Cardiac septum (tissue), 1 donor: ENCODE results near the gene HOXD13. TPM values are rescaled to one million over a fixed set of nuclear protein-coding genes. Genes with fewer than 3 reads are reported as not detected.

Experiments used
- DNase-seq: peaks from one replicate; pipeline ENCODE4 v3.0.0-alpha.2; 2020; ENCODE audit warnings: low spot score
- intact Hi-C: fragments of 100-400 bp; cut with DNase I; formaldehyde crosslinking; loops from one replicate; pipeline ENCODE4 v1.14.0; 2022
- total RNA-seq: library from RNA; stranded (reverse); fragmentation: NEBNext Ultra II Directional; extraction: Animal tissue kit (Norgen Biotek cat#: 25700); gene quantifications from one replicate; pipeline ENCODE4 v1.2.1, GENCODE V29; 2021
- donor health status: DM: no; HTN: no; CAD: no.

The HOXD13 gene
- total RNA-seq, 1 donor from 2014 or later, result not detected

DNA sequence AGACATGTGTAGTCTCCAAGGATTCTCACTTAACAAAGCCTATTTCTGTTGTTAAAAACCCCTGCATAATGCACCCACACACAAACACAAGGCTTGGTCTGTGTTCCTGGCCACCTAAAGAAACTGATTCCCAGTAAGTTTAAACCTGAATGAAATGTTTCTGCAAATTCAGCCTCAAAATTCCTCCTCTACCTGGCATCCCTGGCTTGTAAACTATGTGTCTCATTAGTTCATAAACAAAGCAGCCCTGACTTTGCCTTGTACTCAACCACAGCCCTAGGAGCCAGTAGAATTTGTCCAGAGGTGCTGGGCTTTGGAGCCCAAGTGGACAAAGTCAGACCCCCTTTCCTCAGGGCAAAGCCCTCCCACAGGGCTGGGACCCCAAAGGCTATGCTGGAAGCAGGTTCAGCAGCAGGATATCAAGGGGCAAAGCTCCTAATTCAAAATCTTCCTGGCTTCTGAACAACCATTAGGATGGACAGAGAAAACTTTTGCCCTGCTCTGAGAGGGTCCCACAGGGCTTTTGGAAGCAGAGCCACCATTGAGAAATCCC is 2.6 kb upstream of the HOXD13 start:
- peak; percentile 50 for DNase-seq
- intact Hi-C loops, result loop anchor here (5.0 kb wide), 3 partner anchors 403 to 778 kb away; no protein-coding TSS in a partner anchor

DNA sequence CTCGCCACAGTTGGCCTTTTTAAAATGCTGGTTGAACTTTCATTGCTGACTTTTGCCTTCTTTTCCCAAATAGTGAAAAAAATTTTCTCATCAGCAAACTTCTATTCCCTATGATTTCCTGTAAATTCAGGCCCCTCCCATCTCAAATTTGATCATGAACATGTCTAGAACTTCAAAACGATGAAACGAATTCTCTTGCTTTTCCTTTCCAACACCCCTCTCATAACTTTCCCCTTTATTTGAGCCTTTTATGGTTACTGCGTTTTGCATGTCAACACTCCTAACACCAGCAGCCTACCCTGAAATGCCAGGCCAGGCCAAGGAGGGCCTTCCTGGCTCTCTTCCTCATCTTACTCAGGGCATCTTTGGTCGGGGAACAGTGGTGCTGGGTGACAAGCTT is 1.7 kb upstream of the HOXD13 start:
- intact Hi-C loops, result no loop called here
- DNase-seq, result peak; percentile 69

DNA sequence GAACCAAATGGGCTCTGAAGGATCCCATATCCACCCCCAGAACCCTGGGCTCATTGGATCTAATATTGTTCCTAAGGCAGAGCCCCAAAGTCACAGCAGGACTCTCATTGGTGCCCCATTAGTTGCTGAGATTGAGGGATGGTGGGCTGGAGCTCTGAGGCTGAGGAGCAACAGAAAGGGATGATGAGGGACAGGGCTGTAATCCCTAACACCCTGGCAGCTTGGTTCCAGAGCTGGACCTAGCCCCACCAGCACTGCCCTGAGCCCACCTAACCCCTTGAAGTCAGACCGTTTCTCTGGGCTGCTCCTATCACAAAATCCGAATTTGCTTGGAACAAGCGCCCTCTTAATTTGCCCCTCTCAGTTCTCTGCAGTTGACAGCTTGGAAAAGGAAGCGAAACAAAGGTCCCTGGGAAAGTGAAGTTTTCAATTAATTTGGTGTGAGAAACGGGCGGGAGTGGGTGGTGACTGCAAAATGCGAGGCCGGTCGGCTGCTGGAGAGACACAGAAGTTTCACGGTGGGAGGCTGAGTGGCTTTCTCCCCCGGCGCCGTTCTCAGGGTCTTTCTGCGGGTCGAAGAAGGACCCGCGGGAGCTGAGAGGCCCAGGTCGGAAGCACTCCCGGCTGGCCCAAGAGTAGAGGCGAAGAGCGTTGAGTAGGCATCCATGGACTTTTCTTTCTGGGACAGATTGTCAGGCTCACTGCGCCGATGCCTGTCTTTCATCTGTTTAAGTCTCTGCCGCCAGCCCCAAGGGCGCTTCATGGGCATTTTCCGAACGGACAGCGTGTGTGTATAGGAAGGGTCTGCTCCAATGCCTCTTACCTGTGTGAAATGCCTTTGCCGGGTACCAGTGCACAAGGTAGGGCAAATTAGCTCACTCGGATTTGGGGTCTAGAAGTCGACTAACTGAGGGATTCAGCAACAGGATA is 927 bp upstream of the HOXD13 start:
- DNase-seq, result peak; percentile 39
- intact Hi-C loops, result no loop called here

DNA sequence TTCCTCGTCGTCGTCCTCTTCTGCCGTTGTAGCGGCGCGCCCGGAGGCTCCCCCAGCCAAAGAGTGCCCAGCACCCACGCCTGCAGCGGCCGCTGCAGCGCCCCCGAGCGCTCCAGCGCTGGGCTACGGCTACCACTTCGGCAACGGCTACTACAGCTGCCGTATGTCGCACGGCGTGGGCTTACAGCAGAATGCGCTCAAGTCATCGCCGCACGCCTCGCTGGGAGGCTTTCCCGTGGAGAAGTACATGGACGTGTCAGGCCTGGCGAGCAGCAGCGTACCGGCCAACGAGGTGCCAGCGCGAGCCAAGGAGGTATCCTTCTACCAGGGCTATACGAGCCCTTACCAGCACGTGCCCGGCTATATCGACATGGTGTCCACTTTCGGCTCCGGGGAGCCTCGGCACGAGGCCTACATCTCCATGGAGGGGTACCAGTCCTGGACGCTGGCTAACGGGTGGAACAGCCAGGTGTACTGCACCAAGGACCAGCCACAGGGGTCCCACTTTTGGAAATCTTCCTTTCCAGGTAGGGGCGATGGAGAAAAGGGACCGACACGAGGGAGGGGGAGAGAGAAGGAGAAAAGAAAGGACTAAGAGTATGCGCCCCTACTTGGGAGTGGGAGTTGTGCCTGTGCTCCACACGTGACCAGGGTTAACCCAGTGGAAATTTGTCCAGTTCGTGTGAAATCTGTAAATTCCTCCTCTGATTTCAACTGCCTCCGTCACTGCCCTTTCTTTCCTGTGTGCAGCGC is 800 bp downstream of the HOXD13 start:
- peak; percentile 53 for DNase-seq
- intact Hi-C loops, result no loop called here

DNA sequence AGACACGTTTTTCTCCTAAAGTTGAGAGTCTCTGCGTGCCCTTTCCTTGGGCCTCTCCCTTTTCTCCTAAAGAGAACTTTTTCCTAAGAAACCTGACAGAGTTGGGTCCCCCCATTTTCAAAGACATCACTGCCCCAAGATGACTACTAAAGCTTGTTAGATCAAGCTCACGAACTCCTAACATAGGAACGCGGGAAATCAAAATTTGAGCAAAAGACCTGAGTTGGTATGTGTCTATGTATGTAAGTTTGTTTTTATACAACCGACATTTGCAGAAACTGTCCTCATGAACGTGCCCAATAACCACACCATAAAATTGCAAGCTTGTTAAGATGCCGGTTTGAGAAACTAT is 1.4 kb downstream of the HOXD13 start:
- intact Hi-C loops, result no loop called here

DNA sequence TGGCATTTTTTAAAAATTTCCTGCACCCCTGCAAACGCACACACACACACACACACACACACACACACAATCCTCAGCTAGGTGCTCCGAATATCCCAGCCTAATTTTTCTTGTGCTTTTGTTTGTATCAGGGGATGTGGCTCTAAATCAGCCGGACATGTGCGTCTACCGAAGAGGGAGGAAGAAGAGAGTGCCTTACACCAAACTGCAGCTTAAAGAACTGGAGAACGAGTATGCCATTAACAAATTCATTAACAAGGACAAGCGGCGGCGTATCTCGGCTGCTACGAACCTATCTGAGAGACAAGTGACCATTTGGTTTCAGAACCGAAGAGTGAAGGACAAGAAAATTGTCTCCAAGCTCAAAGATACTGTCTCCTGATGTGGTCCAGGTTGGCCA is 1.8 kb downstream of the HOXD13 start:
- DNase-seq, result no peak
- intact Hi-C loops, result no loop called here

More for the DNA sequence above, 1.4 kb downstream of the HOXD13 start:
- no peak for DNase-seq

DNA sequence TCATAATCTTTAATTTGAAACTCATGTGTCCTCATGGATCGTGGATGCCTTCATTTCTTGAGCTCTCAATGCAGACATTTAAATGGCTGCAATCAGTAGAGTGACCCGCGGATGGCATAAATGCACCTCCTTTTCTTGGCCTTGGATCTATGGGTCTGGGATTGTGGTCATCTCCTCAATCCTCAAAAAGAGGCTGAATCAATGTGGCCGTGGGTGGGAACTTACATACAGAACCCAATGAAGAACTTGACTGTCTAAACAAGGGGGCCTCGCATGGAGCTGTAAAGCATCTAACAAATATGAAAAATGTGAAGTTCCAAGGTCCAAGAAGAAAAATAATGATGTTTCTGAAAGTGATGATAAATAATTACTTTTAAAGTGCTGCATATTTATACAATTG is 2.9 kb downstream of the HOXD13 start:
- no peak for DNase-seq
- intact Hi-C loops, result loop anchor here (5.0 kb wide), 1 partner anchor 843 kb away; no protein-coding TSS in a partner anchor

DNA sequence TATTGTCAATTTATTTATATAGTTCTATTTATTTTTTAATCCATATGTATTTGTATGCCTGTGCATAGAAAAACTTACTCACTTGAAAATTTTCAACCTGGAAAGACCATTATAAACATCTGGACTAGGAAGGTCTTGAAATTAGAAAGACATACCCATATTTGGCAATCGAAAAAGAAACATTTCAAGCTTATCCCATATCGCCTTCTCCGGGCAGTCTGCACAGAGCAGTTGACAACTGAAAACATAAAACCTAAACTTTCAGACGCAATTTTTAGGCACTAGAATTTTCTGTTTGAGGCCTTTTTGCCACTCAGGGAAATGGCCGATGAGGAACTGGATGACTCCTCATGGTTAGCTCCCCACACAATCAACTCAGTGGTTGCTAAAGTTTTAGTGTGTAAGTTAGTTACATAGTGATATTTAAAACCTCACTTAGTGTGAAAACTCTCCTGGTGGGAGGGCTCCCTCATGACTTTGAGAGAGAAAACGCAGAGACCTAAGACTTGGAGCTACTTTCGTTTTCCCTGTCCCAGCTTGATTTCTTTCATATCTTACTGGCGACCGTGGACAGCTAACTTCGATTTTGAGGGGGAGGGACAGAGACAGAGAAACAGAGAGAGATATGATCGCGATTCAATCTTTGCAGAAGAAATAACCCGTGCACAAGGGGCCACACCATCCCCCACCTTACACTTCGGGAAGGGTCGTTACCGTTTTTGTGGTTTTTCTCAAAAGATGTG is 3.9 kb downstream of the HOXD13 start:
- DNase-seq, result no peak
- intact Hi-C loops, result loop anchor here (5.0 kb wide), 1 partner anchor 844 kb away; no protein-coding TSS in a partner anchor

DNA sequence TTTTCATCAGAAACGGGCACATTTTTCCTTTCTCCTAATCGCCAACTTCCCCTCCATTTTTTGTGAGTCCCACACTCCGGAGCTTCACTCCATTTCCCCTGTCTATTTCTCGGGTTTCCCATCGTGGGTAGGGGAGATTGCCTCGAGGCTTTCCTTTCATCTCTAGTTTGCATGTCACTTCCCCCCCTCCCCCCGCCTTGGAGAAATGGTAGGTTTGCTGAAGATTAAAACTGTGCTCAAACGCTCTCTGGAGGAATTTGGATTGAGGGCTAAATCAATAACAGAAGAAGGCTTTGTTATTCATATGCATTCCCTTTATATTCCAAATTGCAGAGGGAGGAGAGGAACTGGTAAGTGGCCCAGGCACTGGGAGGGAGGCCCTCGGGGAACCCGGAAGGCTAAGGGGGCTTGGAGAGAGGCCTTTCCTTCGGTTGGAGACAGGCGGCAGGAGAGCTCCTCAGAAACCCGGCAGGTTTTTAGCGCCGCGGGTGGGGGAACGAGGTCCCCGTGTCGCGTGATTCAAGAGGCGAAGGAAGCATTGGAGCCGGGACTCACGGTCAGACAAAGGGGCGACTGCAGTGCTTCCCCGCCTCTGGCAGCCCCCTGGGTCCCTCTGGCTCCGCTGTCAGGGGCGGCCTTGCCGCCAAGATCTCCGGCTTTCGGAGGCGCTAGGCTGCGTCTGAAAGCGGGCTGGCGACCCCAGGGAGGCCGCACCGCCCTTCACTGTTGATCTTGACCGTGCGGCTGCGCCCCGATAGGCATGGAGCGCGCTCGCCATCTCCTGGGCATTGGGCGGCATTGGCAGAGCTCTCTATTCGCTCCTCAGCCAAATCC is 4.7 kb downstream of the HOXD13 start:
- DNase-seq, result no peak
- intact Hi-C loops, result loop anchor here (5.0 kb wide), 1 partner anchor 845 kb away; no protein-coding TSS in a partner anchor

DNA sequence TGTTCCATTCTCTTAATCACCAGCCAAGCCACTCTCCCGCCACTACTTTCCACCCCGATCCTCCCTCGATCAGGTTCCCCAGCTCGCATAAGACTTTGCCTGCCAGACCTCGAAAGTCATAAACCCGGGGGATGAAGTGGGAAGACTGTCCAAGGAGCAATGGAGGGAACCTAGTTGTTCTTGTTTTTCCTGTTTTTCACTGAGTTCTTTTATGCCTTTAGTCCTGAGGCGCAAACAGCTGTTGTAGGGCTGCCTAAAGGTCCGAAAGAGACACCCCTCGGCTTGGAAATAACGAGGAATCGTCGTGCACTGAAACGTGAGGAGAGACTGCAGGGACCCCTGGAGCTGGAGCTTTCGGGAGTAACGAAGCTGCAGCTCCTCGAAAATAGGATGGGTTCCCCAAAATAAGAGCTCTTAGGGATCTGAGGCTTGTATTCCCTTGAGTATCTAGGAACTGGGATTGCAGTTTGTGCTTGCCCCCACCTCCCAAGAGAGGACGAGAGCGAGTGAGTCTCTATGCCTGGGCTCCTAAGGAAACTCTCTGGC is 5.4 kb downstream of the HOXD13 start:
- DNase-seq, result no peak
- intact Hi-C loops, result loop anchor here (5.0 kb wide), 1 partner anchor 846 kb away; no protein-coding TSS in a partner anchor

DNA sequence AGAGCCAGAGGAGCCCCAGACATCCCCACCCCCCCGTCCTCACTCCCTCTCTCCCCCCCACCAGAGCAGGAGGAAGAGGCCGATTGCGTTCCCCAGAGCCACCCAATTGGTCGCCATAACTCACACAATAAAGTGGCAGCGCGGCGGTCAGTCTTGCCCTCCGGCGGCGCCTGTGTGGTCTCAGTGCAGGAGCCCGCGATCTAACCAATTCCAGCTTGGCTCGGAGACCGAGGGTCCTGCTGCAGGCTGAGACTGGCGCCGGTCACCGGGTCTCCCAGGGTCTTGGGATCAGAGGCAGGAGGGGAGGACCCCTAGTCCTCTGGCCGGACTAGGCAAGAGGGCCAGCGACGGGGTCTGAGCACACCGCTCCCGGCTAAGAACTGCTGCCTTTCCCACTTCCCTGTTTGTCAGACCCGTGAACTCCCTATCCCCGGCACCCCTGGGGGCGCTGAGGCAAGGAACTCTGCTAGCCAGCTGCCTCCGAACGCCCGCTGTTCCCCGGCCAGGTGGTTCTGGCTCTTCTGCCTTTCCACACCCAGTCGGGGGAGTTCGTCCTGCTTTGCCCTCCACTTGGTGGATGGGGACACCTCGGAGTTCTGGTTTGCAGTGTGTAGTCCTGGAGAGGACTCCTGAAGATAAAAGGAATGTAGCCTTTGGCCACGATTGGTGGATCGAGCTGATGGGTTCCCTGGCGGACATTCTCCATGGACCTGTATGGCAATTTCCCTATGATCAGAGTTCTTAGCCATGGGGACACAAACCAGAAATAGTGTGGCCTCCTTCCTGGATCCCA is 6.0 kb downstream of the HOXD13 start:
- intact Hi-C loops, result loop anchor here (5.0 kb wide), 1 partner anchor 846 kb away; no protein-coding TSS in a partner anchor
- DNase-seq, result no peak

DNA sequence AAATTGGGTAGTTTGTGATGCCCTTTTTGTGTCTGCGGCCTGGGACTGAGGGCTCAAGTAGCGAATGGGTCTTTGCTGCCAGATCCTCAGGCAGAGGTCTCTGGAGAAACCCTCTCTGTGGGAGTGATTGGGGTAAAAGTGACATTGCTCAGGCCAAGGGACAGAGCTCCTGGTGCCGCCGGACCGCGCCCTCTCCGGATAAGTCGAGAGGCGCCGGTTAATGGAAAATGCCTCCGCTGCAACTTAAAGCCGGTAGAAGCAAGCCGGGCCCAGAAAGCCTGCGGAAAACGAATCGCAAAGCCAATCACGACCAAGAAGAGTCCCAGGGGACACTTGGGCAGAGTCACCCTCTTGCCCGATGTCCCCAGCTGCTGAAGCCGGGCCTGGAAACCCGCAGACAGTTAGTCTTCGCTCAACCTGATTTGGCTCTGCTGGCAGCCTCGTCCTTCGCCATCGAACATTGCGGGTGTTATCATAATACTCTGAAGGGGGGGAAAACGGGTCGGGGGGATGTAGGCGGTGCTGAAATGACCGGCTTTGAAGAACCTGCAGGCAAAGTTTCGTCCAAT is 6.7 kb downstream of the HOXD13 start:
- intact Hi-C loops, result loop anchor here (5.0 kb wide), 1 partner anchor 847 kb away; no protein-coding TSS in a partner anchor
- DNase-seq, result no peak

DNA sequence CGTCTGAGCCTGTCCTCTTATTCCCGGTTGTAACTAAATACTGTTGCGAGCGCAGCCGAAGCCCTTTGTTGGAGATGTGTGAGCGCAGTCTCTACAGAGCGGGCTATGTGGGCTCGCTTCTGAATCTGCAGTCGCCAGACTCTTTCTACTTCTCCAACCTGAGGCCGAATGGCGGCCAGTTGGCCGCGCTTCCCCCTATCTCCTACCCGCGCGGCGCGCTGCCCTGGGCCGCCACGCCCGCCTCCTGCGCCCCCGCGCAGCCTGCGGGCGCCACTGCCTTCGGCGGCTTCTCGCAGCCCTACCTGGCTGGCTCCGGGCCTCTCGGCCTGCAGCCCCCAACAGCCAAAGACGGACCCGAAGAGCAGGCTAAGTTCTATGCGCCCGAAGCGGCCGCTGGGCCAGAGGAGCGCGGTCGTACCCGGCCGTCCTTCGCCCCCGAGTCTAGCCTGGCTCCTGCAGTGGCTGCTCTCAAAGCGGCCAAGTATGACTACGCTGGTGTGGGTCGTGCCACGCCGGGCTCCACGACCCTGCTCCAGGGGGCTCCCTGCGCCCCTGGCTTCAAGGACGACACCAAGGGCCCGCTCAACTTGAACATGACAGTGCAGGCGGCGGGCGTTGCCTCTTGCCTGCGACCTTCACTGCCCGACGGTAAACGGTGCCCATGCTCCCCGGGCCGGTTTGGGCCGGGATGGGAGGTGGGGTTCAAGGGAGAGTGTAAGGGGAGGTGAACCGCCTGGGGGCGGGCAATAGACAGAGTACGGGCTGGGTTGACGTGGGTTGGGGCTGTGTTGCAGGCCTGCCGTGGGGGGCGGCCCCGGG is 7.4 kb downstream of the HOXD13 start, which contains the start of gene HOXD12:
Gene HOXD12 (plus strand): TSS at position 68 of the 819 bp plus-strand sequence. CDS start 7 bp downstream, at position 75.
- intact Hi-C loops, result loop anchor here (5.0 kb wide), 1 partner anchor 848 kb away; no protein-coding TSS in a partner anchor
- DNase-seq, result no peak

DNA sequence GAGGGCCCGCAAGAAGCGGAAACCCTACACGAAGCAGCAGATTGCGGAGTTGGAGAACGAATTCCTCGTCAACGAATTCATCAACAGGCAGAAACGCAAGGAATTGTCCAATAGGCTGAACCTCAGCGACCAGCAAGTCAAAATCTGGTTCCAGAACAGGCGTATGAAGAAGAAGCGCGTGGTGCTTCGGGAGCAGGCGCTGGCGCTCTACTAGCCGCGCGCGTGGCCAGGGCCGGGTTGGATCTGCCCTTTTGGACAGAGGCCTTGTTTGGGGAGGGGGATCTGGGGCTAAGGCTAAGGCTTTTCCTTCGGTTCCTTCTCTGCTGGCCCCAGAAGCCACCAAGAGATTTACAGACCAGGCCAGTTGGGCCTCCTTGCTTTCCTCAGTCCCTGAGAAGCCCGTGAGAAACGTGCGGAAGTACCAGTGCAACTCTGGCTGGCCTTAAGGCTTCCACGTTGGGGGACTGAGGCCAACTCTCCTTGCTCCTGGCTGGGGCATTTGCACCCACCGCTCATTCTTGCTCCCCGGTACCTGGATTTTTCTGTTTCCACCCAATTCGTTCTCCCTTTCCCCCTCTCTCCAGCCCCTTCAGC is 8.1 kb downstream of the HOXD13 start:
- DNase-seq, result no peak
- intact Hi-C loops, result no loop called here

DNA sequence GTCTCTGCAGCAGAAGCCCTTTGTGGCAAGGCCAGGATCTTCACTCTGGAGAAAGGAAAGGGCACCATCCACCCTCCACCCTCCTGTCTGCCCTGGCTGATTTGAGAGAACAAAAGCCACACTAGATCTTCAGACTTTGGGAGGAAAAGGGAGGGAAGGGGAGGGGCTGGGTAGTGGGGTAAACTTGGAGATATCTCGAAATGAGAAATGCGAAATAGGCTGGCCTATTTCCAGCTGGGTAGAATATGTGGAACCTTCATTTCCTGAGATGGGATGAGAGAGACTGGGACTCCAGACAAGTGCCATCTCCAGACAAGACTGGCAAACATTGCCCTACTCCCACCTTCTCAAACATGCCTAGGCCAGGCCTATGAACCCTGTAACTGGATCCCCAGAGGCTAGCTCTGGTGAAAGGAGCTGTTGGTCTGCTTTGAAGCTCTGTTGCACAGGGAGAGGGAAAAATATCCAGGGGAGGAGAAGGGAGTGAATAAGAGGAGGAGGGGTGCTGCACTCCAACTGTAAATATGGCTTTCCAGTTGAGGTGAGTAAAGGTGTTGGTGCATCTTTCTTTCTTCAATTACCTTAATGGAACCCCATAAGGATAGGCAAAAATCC is 8.8 kb downstream of the HOXD13 start:
- intact Hi-C loops, result no loop called here
- DNase-seq, result no peak
